Fibroblast of skin of abdomen (primary cell): ENCODE measurements around the gene POLR2L.
A peak's percentile ranks its signal among the peaks of the same experiment; 100 is the strongest.

ENCODE experiments used
- DNase-seq: peaks from one replicate; pipeline ENCODE4 v3.0.0-alpha.2; 2013

The POLR2L gene

DNA sequence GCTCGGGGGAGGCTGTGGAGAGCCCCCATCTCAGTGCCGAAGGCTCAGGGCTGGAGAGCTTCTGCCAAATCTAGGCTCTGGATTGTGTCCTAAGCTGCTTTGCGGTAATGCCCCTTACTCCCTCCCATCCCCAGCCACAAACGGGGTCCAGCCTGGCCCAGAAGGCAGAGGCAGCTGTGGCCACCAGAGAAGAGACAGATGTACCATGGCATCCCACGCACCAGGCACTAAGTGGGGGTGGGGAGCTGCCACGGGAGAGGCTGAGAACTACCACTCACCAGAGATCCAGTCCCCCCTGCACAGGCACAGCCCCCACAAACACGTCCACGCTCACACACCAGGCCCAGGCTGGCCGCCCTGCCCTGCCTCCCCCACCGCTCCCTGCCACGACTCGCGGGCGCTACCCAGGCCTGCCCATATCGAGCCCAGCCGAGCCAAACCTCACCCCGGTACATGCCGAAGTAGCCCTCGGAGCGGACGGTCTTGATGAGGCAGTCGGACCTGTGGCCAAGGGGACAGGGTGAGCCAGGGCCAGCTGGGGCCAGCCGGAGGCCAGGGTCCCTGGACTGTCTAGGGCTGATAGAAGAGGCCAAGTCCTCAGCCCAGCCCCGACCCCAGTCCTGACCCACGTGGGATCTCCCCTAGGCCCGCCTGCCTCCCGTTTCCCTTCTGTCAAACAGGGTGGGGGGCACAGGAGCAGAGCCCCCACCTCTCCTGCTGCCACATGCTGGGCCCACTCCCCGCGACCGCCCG is 48.1 kb downstream of the POLR2L start:
- DNase-seq: no peak

DNA sequence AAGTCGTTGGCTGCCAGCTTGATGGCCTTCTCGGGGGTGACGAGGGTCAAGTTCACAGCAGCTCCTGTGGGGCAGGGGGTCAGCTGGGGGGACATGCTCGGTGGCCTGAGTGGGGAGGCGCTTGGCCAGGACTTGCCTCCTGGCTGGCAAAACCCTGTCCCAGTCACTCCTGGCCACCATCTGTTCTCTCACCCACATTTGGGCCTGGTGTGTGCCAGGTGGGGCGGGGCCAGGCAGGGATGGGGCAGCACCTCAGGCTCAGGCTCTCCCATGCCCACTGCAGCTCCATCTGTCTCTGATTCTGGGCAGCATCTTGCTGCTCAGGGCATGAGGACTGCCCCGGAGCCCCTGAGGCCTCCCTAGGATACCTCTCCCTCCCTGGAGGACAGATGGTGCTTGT is 48.8 kb downstream of the POLR2L start:
- no peak for DNase-seq

DNA sequence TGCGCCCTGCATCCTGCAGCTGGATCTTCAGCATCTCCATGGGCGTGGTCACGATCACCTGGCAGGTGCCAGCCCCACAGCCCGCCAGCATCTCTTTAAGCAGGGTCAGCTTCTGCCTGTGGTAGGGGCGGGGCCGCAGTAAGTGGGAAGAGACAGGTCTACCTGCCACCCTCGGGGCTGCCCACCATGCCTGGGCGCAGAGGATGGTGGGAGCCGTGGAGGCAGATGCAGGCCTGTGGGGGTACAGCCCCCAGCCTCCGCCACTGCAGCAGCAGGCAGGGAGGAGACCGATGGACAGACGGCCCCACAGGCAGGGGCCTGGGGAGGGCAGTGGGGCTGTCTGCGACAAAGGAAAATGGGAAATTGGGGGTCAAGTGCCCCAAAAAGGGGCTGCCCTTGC is 49.5 kb downstream of the POLR2L start:
- DNase-seq: no peak

DNA sequence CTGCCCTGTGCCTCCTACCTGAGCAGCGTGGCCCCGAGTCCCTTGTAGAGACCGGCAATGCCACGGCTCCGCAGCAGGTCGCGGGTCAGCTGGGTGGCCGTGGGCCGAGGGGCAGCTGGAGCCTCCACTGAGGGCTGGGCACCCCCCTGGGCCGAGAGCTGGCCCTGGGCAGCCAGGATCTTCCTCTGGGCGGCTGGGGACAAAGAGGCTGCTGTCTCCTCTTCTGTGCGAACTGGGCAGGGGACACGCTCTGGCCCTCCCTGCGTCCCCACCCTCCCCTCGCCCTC is 49.9 kb downstream of the POLR2L start:
- DNase-seq: no peak

DNA sequence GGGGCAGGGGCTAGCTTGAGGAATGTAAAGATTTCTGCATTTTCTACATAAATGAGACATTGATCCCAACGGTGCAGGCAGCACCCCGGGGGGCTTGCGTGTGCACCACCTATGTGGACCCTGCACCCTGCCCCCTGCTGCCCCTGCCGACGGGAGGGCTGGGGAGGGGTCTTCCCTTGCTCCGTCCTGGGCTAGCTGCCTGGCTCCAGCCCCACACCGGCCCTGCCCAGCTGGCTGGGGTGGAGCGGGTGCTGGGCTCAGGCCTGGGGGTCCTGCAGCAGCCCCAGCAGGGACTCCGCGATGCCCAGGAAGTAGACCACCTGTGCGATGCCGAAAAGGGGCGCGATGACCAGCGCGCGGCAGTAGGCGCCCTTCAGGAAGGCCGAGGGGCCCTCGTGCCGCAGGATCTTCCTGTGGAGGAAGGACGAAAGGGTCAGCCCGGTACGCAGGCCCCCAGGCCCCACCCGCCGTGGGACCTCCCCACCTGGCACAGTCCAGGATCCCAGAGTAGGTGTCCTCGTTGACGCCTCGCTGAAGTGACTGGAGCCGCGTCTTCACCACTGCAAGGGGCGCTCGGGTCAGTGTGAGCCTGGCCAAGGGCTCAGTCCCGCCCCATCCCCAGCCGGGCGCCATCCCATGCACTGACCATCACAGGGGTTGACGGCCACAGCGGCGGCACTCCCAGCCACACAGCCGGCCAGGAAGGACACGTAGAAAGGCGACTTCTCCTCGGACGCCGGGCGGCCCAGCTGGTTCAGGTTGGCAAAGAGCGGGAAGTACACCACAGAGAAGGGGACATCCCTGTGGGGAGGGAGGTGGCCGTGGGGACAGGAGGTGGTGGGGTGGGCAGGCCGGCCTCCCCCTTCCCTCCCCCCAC is 50.4 kb downstream of the POLR2L start:
- no peak for DNase-seq

DNA sequence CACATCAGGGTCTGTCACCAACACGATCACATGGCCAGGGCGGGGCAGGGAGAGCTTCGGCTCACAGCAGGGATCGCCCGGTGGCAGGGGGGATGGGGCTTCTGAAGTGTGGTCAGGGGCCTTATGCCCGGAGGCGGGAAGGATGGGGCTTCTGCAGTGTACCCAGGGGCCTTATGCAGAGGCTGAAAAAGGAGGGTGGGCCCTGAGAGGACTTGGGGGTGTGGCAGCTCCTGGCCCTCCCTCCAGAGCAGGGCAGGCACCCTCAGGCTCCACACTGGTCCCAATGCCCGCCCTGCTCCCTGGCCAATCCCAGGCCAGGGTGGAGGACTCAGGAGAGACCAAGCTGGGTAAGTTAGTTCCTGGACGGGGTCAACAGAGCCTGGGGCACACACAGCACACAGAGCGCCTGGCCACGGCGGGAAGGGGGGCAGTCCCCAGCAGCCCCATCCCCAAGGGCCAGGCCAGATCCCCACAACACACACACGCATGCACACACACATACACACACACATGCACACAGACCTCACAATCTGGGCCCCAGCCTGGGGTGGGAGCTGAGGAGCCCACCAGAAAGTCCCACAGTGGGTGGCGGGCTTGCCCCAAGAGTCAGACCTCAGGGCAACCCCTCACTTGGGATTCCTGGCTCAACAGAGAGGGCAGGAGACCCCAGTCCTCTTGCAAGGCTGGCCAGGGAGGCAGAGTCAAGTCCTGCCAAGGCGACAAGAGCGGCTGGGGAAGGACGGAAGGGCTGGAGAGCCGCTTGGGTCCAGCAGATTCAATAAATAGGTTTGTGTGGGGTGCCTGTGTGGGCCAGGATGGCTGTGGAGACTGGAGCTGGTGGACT is 51.4 kb downstream of the POLR2L start:
- DNase-seq: no peak

DNA sequence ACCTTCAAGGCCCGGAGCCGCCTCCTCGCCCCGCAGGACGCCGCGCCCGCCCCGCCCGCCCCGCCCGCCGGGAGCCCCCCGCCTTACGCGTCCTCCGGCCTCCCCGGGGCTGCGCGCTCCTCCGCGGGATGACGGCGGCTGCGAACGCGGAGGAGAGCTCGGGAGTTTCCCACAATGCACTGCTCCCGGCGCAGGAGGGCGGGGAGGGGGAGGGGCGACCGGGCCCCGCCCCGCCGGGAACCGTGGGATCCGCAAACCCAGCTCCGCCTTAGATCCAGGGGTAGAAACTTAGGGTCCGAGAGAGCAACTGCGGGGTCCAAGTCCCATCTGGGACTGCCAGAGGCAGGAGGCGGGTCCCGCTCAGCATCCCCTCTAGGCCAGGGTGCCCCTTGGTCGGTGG is 52.4 kb downstream of the POLR2L start, which contains the start of gene CEND1:
CEND1 (minus strand) TSS at position 148 of the 400 bp plus-strand sequence. CDS start 1,514 bp downstream, outside the sequence.
- DNase-seq: peak; percentile 49
